ENCODE measurements around the gene RAB7A. TPM values are rescaled to one million over a fixed set of nuclear protein-coding genes. Genes with fewer than 3 reads are reported as not detected.

RAB7A gene
- total RNA-seq, 3 donors from 2014 or later (not counting 1 experiment from before 2014, with no cell fraction given): 218 to 233 (median 224) TPM

GRCh38 chr3:128807186-128807830 is 81.3 kb downstream of the RAB7A start:
- Histone ChIP-seq H3K4me3 (ENCODE audit: low read length) (no peak overlapping the region), H3K27ac (ENCODE audit: low read length) (no peak overlapping the region), H3K4me1 (ENCODE audit: control insufficient read depth, insufficient read depth, low read length) (peaks cover 12% of the 10 kb centered on the region), H3K27me3 (ENCODE audit: control insufficient read depth, insufficient read depth, low read length) (no peaks in the 10 kb centered on the region), H3K9me3 (ENCODE audit: control insufficient read depth, insufficient read depth, low read length) (no peaks in the 10 kb centered on the region), H3K36me3 (ENCODE audit: control insufficient read depth, insufficient read depth, low read length) (peaks cover 40% of the 10 kb centered on the region)
- DNase-seq (no peak), ATAC-seq (no peak)
- Mint-ChIP-seq H3K9me3 (no peaks in the 10 kb centered on the region), H3K4me3 (no peak overlapping the region), H3K27ac (peak overlapping the region; percentile 89 to 95), H3K27me3 (ENCODE audit: low read depth in 2 of 2) (no peaks in the 10 kb centered on the region), H3K4me1 (peaks cover 29 to 33% of the 10 kb centered on the region in 2 donors), H3K36me3 (no peaks in the 10 kb centered on the region)
- TF ChIP-seq CTCF (IDR thresholded peaks at IDR 0.05): no peak
- WGBS (ENCODE audit: insufficient coverage): 96% methylated on average over 9 of the region's 9 CpGs
- intact Hi-C loops (cut with micrococcal nuclease): no loop called here

- H3K36me3 Mint-ChIP-seq: no peaks in the 10 kb centered on the region
- no peaks in the 10 kb centered on the region for H3K9me3 ChIP-seq (ENCODE audit: control insufficient read depth, insufficient read depth, low read length)
- H3K9me3 Mint-ChIP-seq: no peaks in the 10 kb centered on the region
- no peak for TF ChIP-seq CTCF (IDR thresholded peaks at IDR 0.05)
- WGBS (ENCODE audit: insufficient coverage): 93% methylated on average over 3 of the region's 3 CpGs
- no peak overlapping the region for H3K4me3 ChIP-seq (ENCODE audit: low read length)
- no peak overlapping the region for H3K27ac ChIP-seq (ENCODE audit: low read length)
- DNase-seq: no peak
- no peak for ATAC-seq
- H3K4me1 ChIP-seq (ENCODE audit: control insufficient read depth, insufficient read depth, low read length): peaks cover 12% of the 10 kb centered on the region
- no peaks in the 10 kb centered on the region for H3K27me3 ChIP-seq (ENCODE audit: control insufficient read depth, insufficient read depth, low read length)
- intact Hi-C loops (cut with micrococcal nuclease): no loop called here
- H3K4me3 Mint-ChIP-seq: no peak overlapping the region
- peaks cover 51% of the 10 kb centered on the region for H3K36me3 ChIP-seq (ENCODE audit: control insufficient read depth, insufficient read depth, low read length)
- peaks cover 23 to 26% of the 10 kb centered on the region in 2 donors for H3K4me1 Mint-ChIP-seq
- H3K27me3 Mint-ChIP-seq (ENCODE audit: low read depth in 2 of 2): no peaks in the 10 kb centered on the region
- H3K27ac Mint-ChIP-seq: peak overlapping the region in 1 of 2 donors; percentile 62
Observed at GRCh38 chr3:128808672-128809071, 82.7 kb downstream of the RAB7A start.

- H3K27me3 Mint-ChIP-seq (ENCODE audit: low read depth in 2 of 2): no peaks in the 10 kb centered on the region
- intact Hi-C loops (cut with micrococcal nuclease): no loop called here
- no peak for ATAC-seq
- Histone ChIP-seq H3K36me3 (ENCODE audit: control insufficient read depth, insufficient read depth, low read length) (peaks cover 62% of the 10 kb centered on the region), H3K4me1 (ENCODE audit: control insufficient read depth, insufficient read depth, low read length) (no peaks in the 10 kb centered on the region), H3K27ac (ENCODE audit: low read length) (no peak overlapping the region), H3K9me3 (ENCODE audit: control insufficient read depth, insufficient read depth, low read length) (no peaks in the 10 kb centered on the region), H3K4me3 (ENCODE audit: low read length) (no peak overlapping the region), H3K27me3 (ENCODE audit: control insufficient read depth, insufficient read depth, low read length) (no peaks in the 10 kb centered on the region)
- H3K36me3 Mint-ChIP-seq: peaks cover 6% of the 10 kb centered on the region
- no peak for TF ChIP-seq CTCF (IDR thresholded peaks at IDR 0.05)
- H3K4me1 Mint-ChIP-seq: peaks cover 0 to 16% of the 10 kb centered on the region in 2 donors
- H3K9me3 Mint-ChIP-seq: no peaks in the 10 kb centered on the region
- peak overlapping the region in 1 of 2 donors; percentile 60 for H3K27ac Mint-ChIP-seq
- 86% methylated on average over 8 of the region's 8 CpGs for WGBS (ENCODE audit: insufficient coverage)
- no peak for DNase-seq
- no peak overlapping the region for H3K4me3 Mint-ChIP-seq
Observed at GRCh38 chr3:128813097-128813496, 87.1 kb downstream of the RAB7A start.

GRCh38 chr3:128814060-128814459 is 88.1 kb downstream of the RAB7A start:
- H3K4me1 Mint-ChIP-seq: peaks cover 0 to 16% of the 10 kb centered on the region in 2 donors

More at GRCh38 chr3:128814060-128814459, 88.1 kb downstream of the RAB7A start:
- Mint-ChIP-seq H3K27me3 (ENCODE audit: low read depth in 2 of 2) (no peaks in the 10 kb centered on the region), H3K9me3 (no peaks in the 10 kb centered on the region), H3K4me3 (no peak overlapping the region), H3K27ac (peak overlapping the region in 1 of 2 donors; percentile 58), H3K36me3 (peaks cover 16% of the 10 kb centered on the region)
- ATAC-seq (no peak), DNase-seq (no peak)
- WGBS (ENCODE audit: insufficient coverage): 90% methylated on average over 3 of the region's 5 CpGs
- Histone ChIP-seq H3K27me3 (ENCODE audit: control insufficient read depth, insufficient read depth, low read length) (no peaks in the 10 kb centered on the region), H3K4me3 (ENCODE audit: low read length) (no peak overlapping the region), H3K36me3 (ENCODE audit: control insufficient read depth, insufficient read depth, low read length) (peaks cover 62% of the 10 kb centered on the region), H3K4me1 (ENCODE audit: control insufficient read depth, insufficient read depth, low read length) (no peaks in the 10 kb centered on the region), H3K9me3 (ENCODE audit: control insufficient read depth, insufficient read depth, low read length) (no peaks in the 10 kb centered on the region), H3K27ac (ENCODE audit: low read length) (no peak overlapping the region)
- intact Hi-C loops (cut with micrococcal nuclease): no loop called here
- no peak for TF ChIP-seq CTCF (IDR thresholded peaks at IDR 0.05)
